GM12878 (cell line): ENCODE results near the gene UTP20. TPM values are rescaled to one million over a fixed set of nuclear protein-coding genes. Genes with fewer than 3 reads are reported as not detected.

Experiments used
- ETV6 ChIP-seq, 2 experiments: fragments of 450-650 bp in 1 of 2; IDR thresholded peaks in 1 of 2; conservative IDR thresholded peaks in 1 of 2; 2 replicates each; pipeline ENCODE4 v1.6.1; 2014; ENCODE audit warnings: antibody characterized with exemption in 1 of 2, borderline replicate concordance in 1 of 2, low read depth in 1 of 2, mild to moderate bottlenecking in 1 of 2, moderate library complexity in 1 of 2
- polyA plus RNA-seq, 11 experiments: library from polyadenylated mRNA; depleted of rRNA in 4 of 11; unstranded in 6 of 11; stranded (reverse) in 5 of 11; fragments of >200 nt; fragmentation: Nextera tagmentation in 4 of 11; fragmentation: Illumina TruSeq in 1 of 11; extraction: Ambion mirVana in 4 of 11; extraction: Trizol in 1 of 11; gene quantifications; 1 replicate in 1 of 11; 2 replicates in 10 of 11; pipeline versions ENCODE4 v1.2.1 to v1.2.3, GENCODE V29; 2011 to 2016; ENCODE audit warnings: inconsistent platforms in 2 of 11, missing spikeins in 2 of 11, low read depth in 1 of 11
- total RNA-seq, 4 experiments: library from RNA; depleted of rRNA in 3 of 4; stranded (reverse); fragments of >200 nt in 3 of 4; fragmentation: Illumina TruSeq in 1 of 4; extraction: Trizol in 1 of 4; gene quantifications; 2 replicates each; pipeline versions ENCODE4 v1.2.1 to v1.2.3, GENCODE V29; 2013 to 2021
- TF ChIP-seq, protein P1 (sequence below): IDR thresholded peaks from 2 replicates; pipeline ENCODE4 v1.6.1; 2011; ENCODE audit warnings: borderline replicate concordance, low read depth, mild to moderate bottlenecking, moderate library complexity, low read length; ENCODE audit not compliant: insufficient read depth, poor library complexity, severe bottlenecking
- TF ChIP-seq, protein P2 (sequence below): fragments of 450-650 bp; IDR thresholded peaks from 2 replicates; pipeline ENCODE4 v1.6.1; 2017; ENCODE audit warnings: mild to moderate bottlenecking, low read depth, inconsistent platforms; ENCODE audit not compliant: poor library complexity, severe bottlenecking
- TF ChIP-seq, protein P3 (sequence below): fragments of 450-650 bp; IDR thresholded peaks from 2 replicates; pipeline ENCODE4 v1.6.1; 2014; ENCODE audit warnings: mild to moderate bottlenecking

UTP20 gene
- total and polyA plus RNA-seq, 10 of the 15 experiments (the other 5 are each of a cell fraction or from before 2014, with no cell fraction given), result 3.6 to 25.6 (median 16.7) TPM

DNA sequence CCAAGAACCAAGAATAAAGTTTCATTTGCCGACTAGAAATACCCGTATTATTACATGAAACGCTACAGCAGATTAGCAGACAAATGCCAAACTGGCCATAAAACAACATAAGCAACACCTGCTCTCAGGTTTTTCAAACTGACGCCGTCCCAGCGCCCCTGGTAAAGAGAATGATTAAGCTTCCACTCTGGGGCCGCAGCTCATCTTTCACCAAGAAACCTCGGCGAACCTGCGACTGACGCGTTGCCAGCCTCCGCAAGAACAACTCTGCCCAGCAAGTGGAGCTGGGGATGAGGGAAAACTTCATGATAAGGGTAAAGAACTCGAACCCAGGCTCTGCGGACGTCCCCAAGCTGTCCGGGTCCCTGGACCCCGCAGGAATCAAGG, 127.1 kb downstream of the UTP20 start (continued):
- TF ChIP-seq, protein P1, sequence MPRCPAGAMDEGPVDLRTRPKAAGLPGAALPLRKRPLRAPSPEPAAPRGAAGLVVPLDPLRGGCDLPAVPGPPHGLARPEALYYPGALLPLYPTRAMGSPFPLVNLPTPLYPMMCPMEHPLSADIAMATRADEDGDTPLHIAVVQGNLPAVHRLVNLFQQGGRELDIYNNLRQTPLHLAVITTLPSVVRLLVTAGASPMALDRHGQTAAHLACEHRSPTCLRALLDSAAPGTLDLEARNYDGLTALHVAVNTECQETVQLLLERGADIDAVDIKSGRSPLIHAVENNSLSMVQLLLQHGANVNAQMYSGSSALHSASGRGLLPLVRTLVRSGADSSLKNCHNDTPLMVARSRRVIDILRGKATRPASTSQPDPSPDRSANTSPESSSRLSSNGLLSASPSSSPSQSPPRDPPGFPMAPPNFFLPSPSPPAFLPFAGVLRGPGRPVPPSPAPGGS, result no peak
- TF ChIP-seq, protein P2, sequence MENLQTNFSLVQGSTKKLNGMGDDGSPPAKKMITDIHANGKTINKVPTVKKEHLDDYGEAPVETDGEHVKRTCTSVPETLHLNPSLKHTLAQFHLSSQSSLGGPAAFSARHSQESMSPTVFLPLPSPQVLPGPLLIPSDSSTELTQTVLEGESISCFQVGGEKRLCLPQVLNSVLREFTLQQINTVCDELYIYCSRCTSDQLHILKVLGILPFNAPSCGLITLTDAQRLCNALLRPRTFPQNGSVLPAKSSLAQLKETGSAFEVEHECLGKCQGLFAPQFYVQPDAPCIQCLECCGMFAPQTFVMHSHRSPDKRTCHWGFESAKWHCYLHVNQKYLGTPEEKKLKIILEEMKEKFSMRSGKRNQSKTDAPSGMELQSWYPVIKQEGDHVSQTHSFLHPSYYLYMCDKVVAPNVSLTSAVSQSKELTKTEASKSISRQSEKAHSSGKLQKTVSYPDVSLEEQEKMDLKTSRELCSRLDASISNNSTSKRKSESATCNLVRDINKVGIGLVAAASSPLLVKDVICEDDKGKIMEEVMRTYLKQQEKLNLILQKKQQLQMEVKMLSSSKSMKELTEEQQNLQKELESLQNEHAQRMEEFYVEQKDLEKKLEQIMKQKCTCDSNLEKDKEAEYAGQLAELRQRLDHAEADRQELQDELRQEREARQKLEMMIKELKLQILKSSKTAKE, result no peak
- TF ChIP-seq, protein P3, sequence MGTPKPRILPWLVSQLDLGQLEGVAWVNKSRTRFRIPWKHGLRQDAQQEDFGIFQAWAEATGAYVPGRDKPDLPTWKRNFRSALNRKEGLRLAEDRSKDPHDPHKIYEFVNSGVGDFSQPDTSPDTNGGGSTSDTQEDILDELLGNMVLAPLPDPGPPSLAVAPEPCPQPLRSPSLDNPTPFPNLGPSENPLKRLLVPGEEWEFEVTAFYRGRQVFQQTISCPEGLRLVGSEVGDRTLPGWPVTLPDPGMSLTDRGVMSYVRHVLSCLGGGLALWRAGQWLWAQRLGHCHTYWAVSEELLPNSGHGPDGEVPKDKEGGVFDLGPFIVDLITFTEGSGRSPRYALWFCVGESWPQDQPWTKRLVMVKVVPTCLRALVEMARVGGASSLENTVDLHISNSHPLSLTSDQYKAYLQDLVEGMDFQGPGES, result no peak
- TF ChIP-seq ETV6 (conservative IDR thresholded peaks at IDR 0.05 in 1 of 2, IDR thresholded peaks at IDR 0.05 in 1 of 2; ENCODE audit: borderline replicate concordance in 1 of 2, low read depth in 1 of 2), result no peak
